ENCODE measurements around the gene NRG2.

- TF ChIP-seq, protein P1, sequence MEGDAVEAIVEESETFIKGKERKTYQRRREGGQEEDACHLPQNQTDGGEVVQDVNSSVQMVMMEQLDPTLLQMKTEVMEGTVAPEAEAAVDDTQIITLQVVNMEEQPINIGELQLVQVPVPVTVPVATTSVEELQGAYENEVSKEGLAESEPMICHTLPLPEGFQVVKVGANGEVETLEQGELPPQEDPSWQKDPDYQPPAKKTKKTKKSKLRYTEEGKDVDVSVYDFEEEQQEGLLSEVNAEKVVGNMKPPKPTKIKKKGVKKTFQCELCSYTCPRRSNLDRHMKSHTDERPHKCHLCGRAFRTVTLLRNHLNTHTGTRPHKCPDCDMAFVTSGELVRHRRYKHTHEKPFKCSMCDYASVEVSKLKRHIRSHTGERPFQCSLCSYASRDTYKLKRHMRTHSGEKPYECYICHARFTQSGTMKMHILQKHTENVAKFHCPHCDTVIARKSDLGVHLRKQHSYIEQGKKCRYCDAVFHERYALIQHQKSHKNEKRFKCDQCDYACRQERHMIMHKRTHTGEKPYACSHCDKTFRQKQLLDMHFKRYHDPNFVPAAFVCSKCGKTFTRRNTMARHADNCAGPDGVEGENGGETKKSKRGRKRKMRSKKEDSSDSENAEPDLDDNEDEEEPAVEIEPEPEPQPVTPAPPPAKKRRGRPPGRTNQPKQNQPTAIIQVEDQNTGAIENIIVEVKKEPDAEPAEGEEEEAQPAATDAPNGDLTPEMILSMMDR (IDR thresholded peaks at IDR 0.05), result no peak
- no peak for TF ChIP-seq POLR2A (IDR thresholded peaks at IDR 0.05)
Observed at GRCh38 chr5:140055152-140055551, 12.1 kb upstream of the NRG2 start.

Data from thyroid gland (tissue), 4 donors.